HEK293 (cell line): Measurements from ENCODE around the gene ZER1.

ENCODE experiments used
- CTCF ChIA-PET: fragments of 350-600 bp; formaldehyde crosslinking; extraction: SDS; loops from one replicate; lab custom pipeline; 2021; ENCODE audit warnings: antibody characterized with exemption; lab: Yijun Ruan, JAX
- POLR2A ChIA-PET: fragments of 300-600 bp; formaldehyde crosslinking; extraction: SDS; loops from one replicate; lab custom pipeline; 2020; ENCODE audit warnings: antibody characterized with exemption, inconsistent platforms; lab: Yijun Ruan, JAX
- H3K27ac ChIP-seq: fragments of 200-500 bp; sonication (Bioruptor generic); 2 replicates; pipeline ENCODE4 v1.5.1; 2014; ENCODE audit warnings: low read depth, low read length, control low read depth, inconsistent platforms; ENCODE audit errors: extremely low read depth
- H3K36me3 ChIP-seq, 2 experiments: fragments of 200-500 bp in 1 of 2; sonication (Bioruptor generic) in 1 of 2; 1 replicate in 1 of 2; 2 replicates in 1 of 2; pipeline ENCODE4 v1.5.1; 2014 to 2017; ENCODE audit warnings: inconsistent platforms in 2 of 2, low read length in 2 of 2; ENCODE audit not compliant: control insufficient read depth in 2 of 2, insufficient read depth in 1 of 2
- H3K4me1 ChIP-seq: fragments of 200-500 bp; sonication (Bioruptor generic); 2 replicates; pipeline ENCODE4 v1.5.1; 2014; ENCODE audit warnings: mild to moderate bottlenecking, low read length, inconsistent platforms; ENCODE audit not compliant: control insufficient read depth, insufficient read depth
- H3K4me3 ChIP-seq: 2 replicates; pipeline ENCODE4 v1.5.1; 2011; ENCODE audit warnings: low read depth, mild to moderate bottlenecking, control low read depth, low read length, moderate library complexity
- H3K9me3 ChIP-seq: fragments of 200-500 bp; sonication (Bioruptor generic); 2 replicates; pipeline ENCODE4 v1.5.1; 2014; ENCODE audit warnings: low read depth, low read length, inconsistent platforms; ENCODE audit not compliant: control insufficient read depth, insufficient read depth
- CTCF ChIP-seq: fragments of 450-650 bp; formaldehyde crosslinking; IDR thresholded peaks from 2 replicates; pipeline ENCODE4 v1.5.1; 2016; ENCODE audit warnings: missing biosample characterization, missing genetic modification characterization
- GLIS1 ChIP-seq: fragments of 450-650 bp; formaldehyde crosslinking; IDR thresholded peaks from 2 replicates; pipeline ENCODE4 v1.5.1; 2016; ENCODE audit warnings: missing biosample characterization, missing genetic modification characterization
- GLIS2 ChIP-seq: fragments of 450-650 bp; formaldehyde crosslinking; IDR thresholded peaks from 2 replicates; pipeline ENCODE4 v1.5.1; 2016; ENCODE audit warnings: missing biosample characterization, missing genetic modification characterization
- KLF8 ChIP-seq: fragments of 450-650 bp; formaldehyde crosslinking; IDR thresholded peaks from 2 replicates; pipeline ENCODE4 v1.5.1; 2016; ENCODE audit warnings: missing biosample characterization, missing genetic modification characterization
- KLF9 ChIP-seq: fragments of 450-650 bp; formaldehyde crosslinking; IDR thresholded peaks from 2 replicates; pipeline ENCODE4 v1.5.1; 2016; ENCODE audit warnings: missing biosample characterization, missing genetic modification characterization, low read depth
- PATZ1 ChIP-seq: fragments of 450-650 bp; formaldehyde crosslinking; IDR thresholded peaks from 2 replicates; pipeline ENCODE4 v1.5.1; 2016; ENCODE audit warnings: missing biosample characterization, missing genetic modification characterization
- PRDM4 ChIP-seq: fragments of 450-650 bp; formaldehyde crosslinking; IDR thresholded peaks from 2 replicates; pipeline ENCODE4 v1.5.1; 2017; ENCODE audit warnings: missing biosample characterization, missing genetic modification characterization
- ZBTB17 ChIP-seq: fragments of 450-650 bp; formaldehyde crosslinking; IDR thresholded peaks from 2 replicates; pipeline ENCODE4 v1.5.1; 2016; ENCODE audit warnings: missing biosample characterization, missing genetic modification characterization
- ZBTB26 ChIP-seq: fragments of 450-650 bp; formaldehyde crosslinking; optimal IDR thresholded peaks from 2 replicates; pipeline ENCODE3; 2016; ENCODE audit warnings: missing biosample characterization, mild to moderate bottlenecking, missing genetic modification characterization
- ZFHX2 ChIP-seq: fragments of 450-650 bp; formaldehyde crosslinking; conservative IDR thresholded peaks from 2 replicates; pipeline ENCODE4 v1.5.1; 2016; ENCODE audit warnings: missing biosample characterization, missing genetic modification characterization
- ZIC2 ChIP-seq: fragments of 450-650 bp; formaldehyde crosslinking; IDR thresholded peaks from 2 replicates; pipeline ENCODE4 v1.5.1; 2016; ENCODE audit warnings: missing biosample characterization, missing genetic modification characterization
- ZNF114 ChIP-seq: fragments of 450-650 bp; formaldehyde crosslinking; IDR thresholded peaks from 2 replicates; pipeline ENCODE4 v1.5.0; 2017; ENCODE audit warnings: missing biosample characterization, missing genetic modification characterization
- ZNF121 ChIP-seq: fragments of 450-650 bp; formaldehyde crosslinking; IDR thresholded peaks from 2 replicates; pipeline ENCODE4 v1.5.1; 2016; ENCODE audit warnings: missing biosample characterization, missing genetic modification characterization
- ZNF341 ChIP-seq: fragments of 450-650 bp; formaldehyde crosslinking; IDR thresholded peaks from 2 replicates; pipeline ENCODE4; 2016; ENCODE audit warnings: low read depth, missing biosample characterization, missing genetic modification characterization
- ZNF394 ChIP-seq: fragments of 450-650 bp; formaldehyde crosslinking; IDR thresholded peaks from 2 replicates; pipeline ENCODE4 v1.5.1; 2016; ENCODE audit warnings: missing biosample characterization, missing genetic modification characterization, mild to moderate bottlenecking, moderate library complexity, borderline replicate concordance
- ZNF433 ChIP-seq: fragments of 450-650 bp; formaldehyde crosslinking; IDR thresholded peaks from 2 replicates; pipeline ENCODE4 v1.5.1; 2016; ENCODE audit warnings: missing biosample characterization, missing genetic modification characterization, low read depth
- ZNF449 ChIP-seq: fragments of 450-650 bp; formaldehyde crosslinking; IDR thresholded peaks from 2 replicates; pipeline ENCODE4 v1.5.1; 2017; ENCODE audit warnings: missing biosample characterization, mild to moderate bottlenecking, missing genetic modification characterization, moderate library complexity
- ZNF501 ChIP-seq: fragments of 450-650 bp; formaldehyde crosslinking; IDR thresholded peaks from 2 replicates; pipeline ENCODE4 v1.5.1; 2016; ENCODE audit warnings: missing biosample characterization, missing genetic modification characterization
- ZNF629 ChIP-seq: fragments of 450-650 bp; formaldehyde crosslinking; IDR thresholded peaks from 2 replicates; pipeline ENCODE4 v1.5.1; 2017; ENCODE audit warnings: missing biosample characterization, missing genetic modification characterization
- ZNF677 ChIP-seq: fragments of 450-650 bp; IDR thresholded peaks from 2 replicates; pipeline ENCODE4 v1.5.0; 2018; ENCODE audit warnings: missing biosample characterization, mild to moderate bottlenecking, missing genetic modification characterization, moderate library complexity
- ZNF692 ChIP-seq: fragments of 450-650 bp; formaldehyde crosslinking; IDR thresholded peaks from 2 replicates; pipeline ENCODE4 v1.5.1; 2016; ENCODE audit warnings: missing biosample characterization, missing genetic modification characterization
- ZNF785 ChIP-seq: fragments of 450-650 bp; formaldehyde crosslinking; IDR thresholded peaks from 2 replicates; pipeline ENCODE4 v1.5.1; 2016; ENCODE audit warnings: missing biosample characterization, missing genetic modification characterization
- ZSCAN30 ChIP-seq: fragments of 450-650 bp; IDR thresholded peaks from 2 replicates; pipeline ENCODE4 v1.5.1; 2018; ENCODE audit warnings: missing biosample characterization, mild to moderate bottlenecking, missing genetic modification characterization, moderate library complexity

The ZER1 gene

GRCh38 chr9:128703616-128704355 is 67.9 kb downstream of the ZER1 start (continued):
- TF ChIP-seq ZNF449 (tag by site-specific recombination), result peak; percentile 70
- 0 out of 2 replicates have a peak, but pooled peaks have one; percentile 4 for TF ChIP-seq ZBTB17 (tag by site-specific recombination)

- peak overlapping the region; percentile 79 for H3K4me3 ChIP-seq
- H3K36me3 ChIP-seq, result peaks cover 0 to 27% of the 10 kb centered on the region in 2 experiments; a peak in 2 of 3 replicates
- H3K9me3 ChIP-seq, result no peaks in the 10 kb centered on the region
- H3K4me1 ChIP-seq, result no peaks in the 10 kb centered on the region
- CTCF ChIA-PET, result interaction anchor here (1.3 to 1.4 kb wide), 2 partner anchors 12 to 68 kb away, joined by 3 read pairs; no protein-coding TSS in a partner anchor
- POLR2A ChIA-PET, result interaction anchor here (0.6 to 3.7 kb wide), 2 partner anchors 21 to 83 kb away, joined by 3 to 22 read pairs; partner anchors contain the start of gene ZDHHC12
- H3K27ac ChIP-seq, result peak overlapping the region; percentile 80
- TF ChIP-seq ZBTB26 (tag by site-specific recombination) (peak; percentile 52), ZNF433 (tag by site-specific recombination) (no peak), ZFHX2 (tag by site-specific recombination) (peak; percentile 79), PRDM4 (tag by site-specific recombination) (0 out of 2 replicates have a peak, but pooled peaks have one; percentile 12), PATZ1 (peak; percentile 92), ZNF785 (tag by site-specific recombination) (peak; percentile 34; the same call in 1 of the 2 replicates), ZNF121 (tag by site-specific recombination) (peak; percentile 46; the same call in 1 of the 2 replicates), GLIS2 (tag by site-specific recombination) (peak; percentile 95), GLIS1 (tag by site-specific recombination) (peak; percentile 98), ZNF629 (peak; percentile 37), CTCF (tag by site-specific recombination) (no peak), ZNF501 (tag by site-specific recombination) (peak; percentile 69; the same call in 1 of the 2 replicates), ZNF677 (tag by site-specific recombination) (no peak), ZIC2 (tag by site-specific recombination) (peak; percentile 95), ZSCAN30 (tag by site-specific recombination) (peak; percentile 61), ZNF341 (tag by site-specific recombination) (peak; percentile 55; the same call in 1 of the 2 replicates), ZNF692 (peak; percentile 91), ZNF394 (tag by site-specific recombination) (0 out of 2 replicates have a peak, but pooled peaks have one; percentile 26), KLF8 (tag by site-specific recombination) (peak; percentile 78), ZNF114 (tag by site-specific recombination) (no peak), KLF9 (tag by site-specific recombination) (peak; percentile 75)
Measured at GRCh38 chr9:128702949-128703615, 68.6 kb downstream of the ZER1 start.
